GM12878 (cell line): ENCODE data around the gene KRTAP19-4. TPM values are rescaled to one million over a fixed set of nuclear protein-coding genes. Genes with fewer than 3 reads are reported as not detected.

Experiments
- ATAC-seq: fragments of 200-7000 bp; cut with Tn5 transposase; 3 replicates; pipeline ENCODE4 v1.9.1; 2020; ENCODE audit warnings: mild to moderate bottlenecking, moderate library complexity
- BruUV-seq: library from RNA; stranded (reverse); fragments of 400-500 nt; replicated peaks from 2 replicates; lab custom pipeline; 2021; lab: Mats Ljungman, UMichigan
- CTCF ChIA-PET: fragments of 300-600 bp; sonication (Branson Sonifier 250); formaldehyde crosslinking; extraction: SDS; loops from one replicate; lab custom pipeline; 2021; ENCODE audit warnings: inconsistent platforms; lab: Yijun Ruan, JAX
- POLR2A ChIA-PET: fragments of 350-600 bp; formaldehyde crosslinking; extraction: SDS; loops from one replicate; lab custom pipeline; 2021; ENCODE audit warnings: inconsistent platforms; lab: Charles Lee
- RAD21 ChIA-PET: fragments of 300-600 bp; sonication (Branson Sonifier 250); formaldehyde crosslinking; loops from one replicate; lab custom pipeline; 2023; ENCODE audit warnings: antibody characterized with exemption; ENCODE audit not compliant: unreplicated experiment; lab: Charles Lee
- SMC1A ChIA-PET: fragments of 300-600 bp; sonication (Branson Sonifier 250); formaldehyde crosslinking; loops from one replicate; lab custom pipeline; 2023; ENCODE audit not compliant: unreplicated experiment, uncharacterized antibody; lab: Charles Lee
- DNase-seq: peaks from one replicate; pipeline ENCODE4 v3.0.0-alpha.2; 2011; ENCODE audit warnings: low read depth, low spot score
- FAIRE-seq: peaks from 3 replicates; lab custom pipeline; 2011; peaks lifted over from hg19 to GRCh38; lab: Jason Lieb, UNC
- H2AFZ ChIP-seq: 2 replicates; pipeline ENCODE4 v1.6.0; 2011; ENCODE audit warnings: low read depth, low read length, control low read depth; ENCODE audit not compliant: control insufficient read depth
- H3K27ac ChIP-seq: 2 replicates; pipeline ENCODE4 v1.5.1; 2011; ENCODE audit warnings: control low read depth; ENCODE audit not compliant: control insufficient read depth, insufficient read depth
- H3K27me3 ChIP-seq, 2 experiments: replicated peaks in 1 of 2; 2 replicates each; pipeline versions ENCODE4 v1.6.0 to v1.6.1; 2011; ENCODE audit warnings: low read length in 1 of 2; ENCODE audit not compliant: control insufficient read depth in 2 of 2, insufficient read depth in 2 of 2
- H3K36me3 ChIP-seq, 2 experiments: 2 replicates each; pipeline ENCODE4 v1.5.1; 2011; ENCODE audit warnings: low read length in 1 of 2; ENCODE audit not compliant: control insufficient read depth in 2 of 2, insufficient read depth in 2 of 2
- H3K4me1 ChIP-seq: 2 replicates; pipeline ENCODE4 v1.6.1; 2011; ENCODE audit warnings: mild to moderate bottlenecking, low read length, moderate library complexity, mixed read lengths; ENCODE audit not compliant: control insufficient read depth, insufficient read depth
- H3K4me2 ChIP-seq: 2 replicates; pipeline ENCODE4 v1.6.0; 2011; ENCODE audit warnings: control low read depth; ENCODE audit not compliant: control insufficient read depth, insufficient read depth
- H3K4me3 ChIP-seq: fragments of 200-600 bp; sonication (generic); 2 replicates; pipeline ENCODE4 v1.5.1; 2016
- H3K79me2 ChIP-seq: 2 replicates; pipeline ENCODE4 v1.6.0; 2011; ENCODE audit warnings: low read length; ENCODE audit not compliant: control insufficient read depth, insufficient read depth
- H3K9ac ChIP-seq: 2 replicates; pipeline ENCODE4 v1.8.0; 2011; ENCODE audit warnings: low read length, control low read depth, mixed read lengths; ENCODE audit not compliant: control insufficient read depth, insufficient read depth
- H3K9me3 ChIP-seq: replicated peaks from 3 replicates; pipeline ENCODE4 v1.5.1; 2011; ENCODE audit warnings: mild to moderate bottlenecking, low read length; ENCODE audit not compliant: control insufficient read depth, insufficient read depth
- H4K20me1 ChIP-seq: 2 replicates; pipeline ENCODE4 v1.6.0; 2011; ENCODE audit not compliant: control insufficient read depth, insufficient read depth
- ATF2 ChIP-seq: IDR thresholded peaks from 2 replicates; pipeline ENCODE4 v1.6.1; 2012; ENCODE audit warnings: low read length, inconsistent platforms
- ATF3 ChIP-seq: IDR thresholded peaks from 2 replicates; pipeline ENCODE4 v1.6.1; 2011; ENCODE audit warnings: low read depth, mild to moderate bottlenecking, low read length, moderate library complexity, borderline replicate concordance; ENCODE audit errors: extremely low read depth
- BCL3 ChIP-seq: IDR thresholded peaks from 2 replicates; pipeline ENCODE4 v1.6.1; 2011; ENCODE audit warnings: borderline replicate concordance, low read depth, mild to moderate bottlenecking, moderate library complexity, low read length; ENCODE audit not compliant: insufficient read depth, poor library complexity, severe bottlenecking
- BMI1 ChIP-seq: fragments of 450-650 bp; IDR thresholded peaks from 2 replicates; pipeline ENCODE4 v1.6.1; 2016; ENCODE audit warnings: mild to moderate bottlenecking, moderate library complexity, borderline replicate concordance
- CBFB ChIP-seq: IDR thresholded peaks from 2 replicates; pipeline ENCODE4 v1.6.1; 2016; ENCODE audit warnings: antibody characterized with exemption, low read depth
- ETV6 ChIP-seq, 2 experiments: fragments of 450-650 bp in 1 of 2; IDR thresholded peaks in 1 of 2; conservative IDR thresholded peaks in 1 of 2; 2 replicates each; pipeline ENCODE4 v1.6.1; 2014; ENCODE audit warnings: antibody characterized with exemption in 1 of 2, borderline replicate concordance in 1 of 2, low read depth in 1 of 2, mild to moderate bottlenecking in 1 of 2, moderate library complexity in 1 of 2
- FOXK2 ChIP-seq: fragments of 450-650 bp; IDR thresholded peaks from 2 replicates; pipeline ENCODE4 v1.6.1; 2017; ENCODE audit warnings: mild to moderate bottlenecking, moderate library complexity
- HSF1 ChIP-seq: fragments of 150-350 bp; IDR thresholded peaks from 2 replicates; pipeline ENCODE4 v1.6.1; 2014; ENCODE audit warnings: mild to moderate bottlenecking, low read depth, low read length
- IRF3 ChIP-seq: fragments of 450-650 bp; IDR thresholded peaks from 2 replicates; pipeline ENCODE4 v1.6.1; 2014; ENCODE audit warnings: mild to moderate bottlenecking
- KLF5 ChIP-seq: fragments of 450-650 bp; IDR thresholded peaks from 2 replicates; pipeline ENCODE4 v1.6.1; 2014; ENCODE audit warnings: mild to moderate bottlenecking; ENCODE audit not compliant: partially characterized antibody
- LARP7 ChIP-seq: fragments of 450-650 bp; IDR thresholded peaks from 2 replicates; pipeline ENCODE4 v1.6.1; 2017; ENCODE audit warnings: mild to moderate bottlenecking
- NFYB ChIP-seq: IDR thresholded peaks from 2 replicates; pipeline ENCODE4 v1.6.1; 2011; ENCODE audit warnings: low read depth, mild to moderate bottlenecking, low read length, improper control_type of control experiment, moderate library complexity; ENCODE audit not compliant: insufficient read depth
- PKNOX1 ChIP-seq: fragments of 450-650 bp; IDR thresholded peaks from 2 replicates; pipeline ENCODE4 v1.6.1; 2016; ENCODE audit warnings: mild to moderate bottlenecking
- RBBP5 ChIP-seq: fragments of 200-600 bp; sonication (generic); conservative IDR thresholded peaks from 2 replicates; pipeline ENCODE4 v1.6.1; 2016
- RELA ChIP-seq: fragments of 450-650 bp; IDR thresholded peaks from 2 replicates; pipeline ENCODE4 v1.8.0; 2014; ENCODE audit warnings: borderline replicate concordance; ENCODE audit not compliant: partially characterized antibody
- SMC3 ChIP-seq: IDR thresholded peaks from 2 replicates; pipeline ENCODE4 v1.6.1; 2011; ENCODE audit warnings: low read length, improper control_type of control experiment, borderline replicate concordance
- ZNF24 ChIP-seq: fragments of 450-650 bp; IDR thresholded peaks from 2 replicates; pipeline ENCODE4 v1.6.1; 2017; ENCODE audit warnings: antibody characterized with exemption, mild to moderate bottlenecking
- WGBS: methylation state at CpG from one replicate; pipeline ENCODE4 v1.1.6; 2016; ENCODE audit warnings: low lambda C conversion rate; ENCODE audit not compliant: insufficient replicate concordance, insufficient coverage; ENCODE audit errors: missing lambda C conversion rate; 5-methylcytosine and 5-hydroxymethylcytosine counted together
- in situ Hi-C: fragments of 300-500 bp; cut with MboI; formaldehyde crosslinking; loops from 9 replicates; pipeline ENCODE4 v1.14.3; 2018; ENCODE audit warnings: mixed read lengths
- intact Hi-C: fragments of 100-400 bp; cut with micrococcal nuclease; formaldehyde crosslinking; loops from one replicate; pipeline ENCODE4 v1.14.2; 2022; ENCODE audit not compliant: unreplicated experiment
- polyA plus RNA-seq, 11 experiments: library from polyadenylated mRNA; depleted of rRNA in 4 of 11; unstranded in 6 of 11; stranded (reverse) in 5 of 11; fragments of >200 nt; fragmentation: Nextera tagmentation in 4 of 11; fragmentation: Illumina TruSeq in 1 of 11; extraction: Ambion mirVana in 4 of 11; extraction: Trizol in 1 of 11; gene quantifications; 1 replicate in 1 of 11; 2 replicates in 10 of 11; pipeline versions ENCODE4 v1.2.1 to v1.2.3, GENCODE V29; 2011 to 2016; ENCODE audit warnings: inconsistent platforms in 2 of 11, missing spikeins in 2 of 11, low read depth in 1 of 11
- total RNA-seq, 4 experiments: library from RNA; depleted of rRNA in 3 of 4; stranded (reverse); fragments of >200 nt in 3 of 4; fragmentation: Illumina TruSeq in 1 of 4; extraction: Trizol in 1 of 4; gene quantifications; 2 replicates each; pipeline versions ENCODE4 v1.2.1 to v1.2.3, GENCODE V29; 2013 to 2021

KRTAP19-4 gene
- total and polyA plus RNA-seq, 10 of the 15 experiments (the other 5 are each of a cell fraction or from before 2014, with no cell fraction given), result not detected

GRCh38 chr21:30480145-30480544 lies 16.8 kb downstream of the KRTAP19-4 start, which contains the start of gene KRTAP19-1 (continued):
- TF ChIP-seq PKNOX1 (no peak), FOXK2 (no peak), BMI1 (no peak), SMC3 (no peak)

GRCh38 chr21:30479259-30479658 lies 17.7 kb downstream of the KRTAP19-4 start:
- H3K27ac ChIP-seq, result no peak overlapping the region
- H3K36me3 ChIP-seq, result no peaks in the 10 kb centered on the region
- H3K27me3 ChIP-seq, result no peaks in the 10 kb centered on the region
- DNase-seq, result no peak
- no peaks in the 10 kb centered on the region for H3K79me2 ChIP-seq
- ChIA-PET RAD21 (no interaction called here), POLR2A (no interaction called here), CTCF (no interaction called here), SMC1A (no interaction called here)
- intact Hi-C loops, result no loop called here
- ATAC-seq, result no peak
- H3K4me1 ChIP-seq, result no peaks in the 10 kb centered on the region
- H3K9ac ChIP-seq, result no peak overlapping the region
- no peak overlapping the region for H3K4me3 ChIP-seq
- H3K4me2 ChIP-seq, result no peak overlapping the region
- H4K20me1 ChIP-seq, result no peaks in the 10 kb centered on the region
- H3K9me3 ChIP-seq, result no peaks in the 10 kb centered on the region
- no TSS peak for BruUV-seq
- 27% methylated on average over 4 of the region's 4 CpGs for whole genome bisulfite sequencing
- no peak for FAIRE-seq
- no peak overlapping the region for H2AFZ ChIP-seq
- in situ Hi-C loops, result no loop called here
- TF ChIP-seq HSF1 (no peak), ETV6 (conservative IDR thresholded peaks at IDR 0.05 in 1 of 2, IDR thresholded peaks at IDR 0.05 in 1 of 2; ENCODE audit: borderline replicate concordance in 1 of 2, low read depth in 1 of 2) (no peak), RELA (no peak), KLF5 (no peak), CBFB (no peak), IRF3 (no peak), LARP7 (no peak), RBBP5 (no peak), NFYB (no peak), ZNF24 (no peak), FOXK2 (no peak), ATF3 (no peak), BCL3 (no peak), ATF2 (no peak)
